WI38 (cell line): ENCODE measurements around the gene GABPB1.

Experiments used
- H3K4me3 ChIP-seq: 2 replicates; pipeline ENCODE4 v1.5.1; 2011; ENCODE audit warnings: low read depth, mild to moderate bottlenecking, control low read depth, low read length
- TF ChIP-seq, protein P1 (sequence below): IDR thresholded peaks from 2 replicates; pipeline ENCODE4 v1.5.1; 2012; ENCODE audit warnings: low read depth, mild to moderate bottlenecking, control low read depth, low read length

The GABPB1 gene

DNA sequence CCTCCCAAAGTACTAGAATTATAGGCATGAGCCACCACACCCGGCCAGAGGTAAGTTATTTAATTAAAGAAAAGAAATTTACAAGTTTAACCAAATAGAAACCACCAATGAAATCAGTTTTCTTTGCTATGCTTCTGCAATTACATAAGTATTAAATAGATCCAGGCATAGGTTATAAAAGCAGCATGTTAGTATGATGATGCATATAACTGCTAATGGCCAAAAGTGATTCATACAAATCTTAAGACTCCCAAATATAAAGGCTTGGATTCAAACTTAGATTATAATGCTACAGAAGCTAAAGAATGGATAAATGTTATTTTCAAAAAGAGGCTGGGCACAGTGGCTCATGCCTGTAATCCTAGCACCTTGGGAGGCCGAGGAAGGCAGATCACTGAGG is 56.7 kb downstream of the GABPB1 start:
- H3K4me3 ChIP-seq = no peak overlapping the region

DNA sequence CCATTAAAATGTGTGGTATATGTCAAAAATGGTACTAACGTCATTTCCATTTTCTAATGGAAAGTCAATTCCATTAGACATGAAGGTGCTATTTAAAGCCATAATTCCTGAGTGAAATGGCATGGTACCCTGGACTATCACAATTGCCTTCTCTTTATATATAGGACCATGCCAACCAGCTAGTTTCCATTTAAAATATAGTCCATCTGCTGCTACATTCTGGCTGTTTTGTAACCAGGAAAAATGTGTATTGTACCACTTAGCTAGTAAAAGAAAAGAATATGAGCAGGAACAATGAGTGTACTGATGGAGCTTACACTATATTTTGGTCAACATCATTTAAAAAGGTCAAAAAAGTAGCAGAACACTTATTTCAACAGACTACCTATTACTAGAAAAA is 59.0 kb downstream of the GABPB1 start:
- TF ChIP-seq, protein P1, sequence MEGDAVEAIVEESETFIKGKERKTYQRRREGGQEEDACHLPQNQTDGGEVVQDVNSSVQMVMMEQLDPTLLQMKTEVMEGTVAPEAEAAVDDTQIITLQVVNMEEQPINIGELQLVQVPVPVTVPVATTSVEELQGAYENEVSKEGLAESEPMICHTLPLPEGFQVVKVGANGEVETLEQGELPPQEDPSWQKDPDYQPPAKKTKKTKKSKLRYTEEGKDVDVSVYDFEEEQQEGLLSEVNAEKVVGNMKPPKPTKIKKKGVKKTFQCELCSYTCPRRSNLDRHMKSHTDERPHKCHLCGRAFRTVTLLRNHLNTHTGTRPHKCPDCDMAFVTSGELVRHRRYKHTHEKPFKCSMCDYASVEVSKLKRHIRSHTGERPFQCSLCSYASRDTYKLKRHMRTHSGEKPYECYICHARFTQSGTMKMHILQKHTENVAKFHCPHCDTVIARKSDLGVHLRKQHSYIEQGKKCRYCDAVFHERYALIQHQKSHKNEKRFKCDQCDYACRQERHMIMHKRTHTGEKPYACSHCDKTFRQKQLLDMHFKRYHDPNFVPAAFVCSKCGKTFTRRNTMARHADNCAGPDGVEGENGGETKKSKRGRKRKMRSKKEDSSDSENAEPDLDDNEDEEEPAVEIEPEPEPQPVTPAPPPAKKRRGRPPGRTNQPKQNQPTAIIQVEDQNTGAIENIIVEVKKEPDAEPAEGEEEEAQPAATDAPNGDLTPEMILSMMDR = no peak
- no peak overlapping the region for H3K4me3 ChIP-seq

More for the DNA sequence above, 56.7 kb downstream of the GABPB1 start:
- TF ChIP-seq, protein P1 = no peak

DNA sequence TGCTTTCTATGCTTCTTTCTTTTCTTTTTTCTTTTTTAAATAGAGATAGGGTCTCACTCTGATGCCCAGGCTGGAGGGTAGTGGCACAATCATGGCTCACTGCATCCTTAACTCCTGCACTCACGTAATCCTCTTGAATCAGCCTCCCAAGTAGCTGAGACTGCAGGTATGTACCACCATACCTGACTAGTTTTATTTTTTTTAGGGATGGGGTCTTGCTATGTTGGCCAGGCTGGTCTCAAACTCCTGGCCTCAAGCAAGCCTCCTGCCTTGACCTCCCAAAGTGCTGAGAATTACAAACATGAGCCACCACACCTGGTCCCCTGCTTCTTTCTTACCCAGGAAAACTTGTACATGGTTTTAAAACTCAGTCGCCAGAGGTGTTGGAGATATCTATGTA is 65.2 kb downstream of the GABPB1 start:
- H3K4me3 ChIP-seq = no peak overlapping the region

DNA sequence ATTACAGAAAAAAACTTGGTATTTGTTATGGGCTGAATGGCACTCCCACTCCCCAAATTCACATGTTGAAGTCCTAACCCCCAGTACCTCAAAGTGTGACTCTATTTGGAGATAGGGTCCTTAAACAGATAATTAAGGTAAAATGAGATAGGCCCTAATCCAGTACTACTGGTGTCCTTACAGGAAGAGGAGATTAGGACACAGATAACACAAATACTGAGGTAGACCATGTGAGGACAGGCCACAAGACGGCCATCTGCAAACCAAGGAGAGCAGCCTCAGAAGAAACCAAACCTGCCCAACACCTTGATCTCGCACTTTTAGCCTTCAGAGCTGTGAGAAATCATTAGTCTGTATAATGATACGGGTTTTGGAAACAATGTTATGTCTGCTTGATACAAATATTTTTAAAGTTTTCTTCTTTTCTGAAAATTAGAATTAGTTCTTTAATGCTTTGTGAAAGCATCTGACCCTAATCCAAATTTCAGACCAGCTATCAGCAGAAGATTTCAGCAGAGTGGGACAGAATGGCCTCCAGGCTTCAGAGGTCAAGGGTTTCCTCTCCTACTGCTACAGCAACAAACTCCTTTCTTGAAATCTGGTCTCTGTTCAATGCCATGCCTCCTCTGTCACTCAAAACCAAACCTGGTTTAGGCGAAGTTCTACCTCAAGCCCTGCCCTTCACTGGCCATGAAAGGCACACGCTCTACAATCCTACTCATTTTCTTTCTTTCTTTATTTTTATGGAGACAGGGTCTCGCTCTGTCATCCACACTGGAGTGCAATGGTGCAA is 67.5 kb downstream of the GABPB1 start:
- TF ChIP-seq, protein P1 = no peak
- no peak overlapping the region for H3K4me3 ChIP-seq

More for the DNA sequence above, 65.2 kb downstream of the GABPB1 start:
- TF ChIP-seq, protein P1 = no peak

DNA sequence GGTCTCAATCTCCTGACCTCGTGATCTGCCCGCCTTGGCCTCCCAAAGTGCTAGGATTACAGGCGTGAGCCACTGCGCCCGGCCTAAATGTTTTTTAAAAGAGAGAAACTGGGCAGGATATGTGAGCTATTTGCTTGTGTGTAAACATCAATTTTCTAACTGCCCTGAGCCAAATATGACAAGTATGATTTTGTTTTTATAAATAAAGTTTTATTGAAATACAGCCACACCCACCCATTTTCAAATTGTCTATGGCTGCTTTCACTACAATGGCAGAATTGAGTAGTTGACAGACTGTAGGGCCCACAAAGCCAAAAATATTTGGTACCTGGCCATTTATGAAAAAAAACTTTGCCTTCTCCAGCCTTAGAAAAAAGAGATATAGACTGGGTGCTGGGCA is 73.6 kb downstream of the GABPB1 start:
- no peak overlapping the region for H3K4me3 ChIP-seq
- TF ChIP-seq, protein P1 = no peak

DNA sequence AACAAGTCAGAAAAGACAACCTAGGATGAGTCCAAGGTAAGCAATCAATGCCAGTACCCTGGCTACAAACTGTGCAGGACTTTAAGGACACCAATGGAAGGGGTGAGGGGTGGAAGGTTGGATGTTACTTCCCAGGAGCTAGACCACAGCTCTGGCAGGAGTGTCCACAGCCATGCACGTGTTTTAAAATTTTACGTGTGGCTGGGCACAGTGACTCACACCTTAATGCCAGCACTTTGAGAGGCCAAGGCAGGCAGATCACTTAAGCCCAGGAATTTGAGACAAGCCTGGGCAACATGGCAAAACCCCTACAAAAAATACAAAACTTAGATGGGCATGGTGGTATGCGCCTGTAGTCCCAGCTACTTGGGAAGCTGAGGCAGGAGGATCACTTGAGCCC is 74.7 kb downstream of the GABPB1 start:
- TF ChIP-seq, protein P1 = no peak
- H3K4me3 ChIP-seq = no peak overlapping the region

DNA sequence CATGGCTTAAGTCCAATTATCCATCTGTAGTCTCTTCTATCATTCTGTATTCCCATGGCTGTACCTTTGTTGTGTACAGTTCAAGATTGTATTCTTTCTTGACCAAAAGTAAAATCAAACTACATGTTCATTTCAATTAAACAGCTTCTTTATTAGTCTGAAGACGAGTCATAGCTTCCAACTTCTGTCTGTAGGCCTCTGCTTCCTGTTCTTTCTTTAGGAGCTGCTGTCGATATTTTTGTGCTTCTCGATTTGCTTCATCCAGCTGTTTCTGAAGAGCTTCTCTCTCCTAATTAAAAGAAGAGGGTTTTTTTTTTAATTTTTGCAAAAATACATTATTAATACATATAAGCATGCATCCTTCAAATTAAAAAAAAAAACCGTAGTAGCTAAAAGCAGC is 76.5 kb downstream of the GABPB1 start:
- H3K4me3 ChIP-seq = no peak overlapping the region
- TF ChIP-seq, protein P1 = no peak
